PC-3 (cell line): ENCODE results near the gene DDX39A. TPM values are rescaled to one million over a fixed set of nuclear protein-coding genes. Genes with fewer than 3 reads are reported as not detected.
"Not testable (repeated sequence)": the region's sequence is repeated elsewhere in the genome, so short reads cannot be mapped to it uniquely, and the experiment has no call there.

Experiments used
- ATAC-seq: fragments of 200-7000 bp; cut with Tn5 transposase; 2 replicates; pipeline ENCODE4 v1.9.1; 2020; ENCODE audit warnings: mild to moderate bottlenecking, moderate library complexity
- BruUV-seq: library from RNA; stranded (reverse); fragments of 400-500 nt; replicated peaks from 2 replicates; lab custom pipeline; 2021; lab: Mats Ljungman, UMichigan
- CTCF ChIA-PET: fragments of 300-600 bp; sonication (Branson Sonifier 250); formaldehyde crosslinking; loops from one replicate; lab custom pipeline; 2022; ENCODE audit warnings: antibody characterized with exemption; lab: Charles Lee
- POLR2A ChIA-PET: fragments of 300-600 bp; sonication (Branson Sonifier 250); formaldehyde crosslinking; loops from one replicate; lab custom pipeline; 2022; ENCODE audit warnings: antibody characterized with exemption; ENCODE audit not compliant: unreplicated experiment; lab: Charles Lee
- DNase-seq: peaks from one replicate; pipeline ENCODE4 v3.0.0-alpha.2; 2015
- H2AFZ ChIP-seq: fragments of 300-600 bp; sonication (generic); 2 replicates; pipeline ENCODE4 v1.6.0; 2016; ENCODE audit warnings: antibody characterized with exemption, low read length
- H3F3A ChIP-seq: fragments of 300-600 bp; sonication (generic); one replicate; pipeline ENCODE4 v1.6.0; 2017; ENCODE audit warnings: antibody characterized with exemption, low read length, control low read depth, mild to moderate bottlenecking; ENCODE audit not compliant: unreplicated experiment
- H3K27ac ChIP-seq: fragments of 300-600 bp; sonication (generic); 2 replicates; pipeline ENCODE4 v1.5.1; 2016; ENCODE audit warnings: mild to moderate bottlenecking, low read length
- H3K27me3 ChIP-seq: fragments of 300-600 bp; sonication (generic); 2 replicates; pipeline ENCODE4 v1.6.1; 2016; ENCODE audit warnings: low read length, mixed read lengths
- H3K36me3 ChIP-seq: fragments of 300-600 bp; sonication (generic); 2 replicates; pipeline ENCODE4 v1.6.1; 2016; ENCODE audit warnings: low read depth, mixed run types, low read length, mixed read lengths
- H3K4me1 ChIP-seq: fragments of 300-600 bp; sonication (generic); 2 replicates; pipeline ENCODE4 v1.5.1; 2016; ENCODE audit warnings: low read length; ENCODE audit not compliant: insufficient read depth
- H3K4me2 ChIP-seq: fragments of 300-600 bp; sonication (generic); 2 replicates; pipeline ENCODE4 v1.6.0; 2016; ENCODE audit warnings: low read length
- H3K4me3 ChIP-seq: fragments of 300-600 bp; sonication (generic); 2 replicates; pipeline ENCODE4 v1.5.1; 2016; ENCODE audit warnings: mild to moderate bottlenecking, low read length, mixed read lengths
- H3K79me2 ChIP-seq: fragments of 300-600 bp; sonication (generic); 2 replicates; pipeline ENCODE4 v1.6.1; 2017; ENCODE audit warnings: low read length, mixed read lengths
- H3K9ac ChIP-seq: fragments of 300-600 bp; sonication (generic); 2 replicates; pipeline ENCODE4 v1.6.0; 2016; ENCODE audit warnings: mild to moderate bottlenecking, low read length
- H3K9me2 ChIP-seq: fragments of 300-600 bp; sonication (generic); replicated peaks from 2 replicates; pipeline ENCODE4 v1.6.1; 2016; ENCODE audit warnings: mixed run types, low read length, mixed read lengths
- H3K9me3 ChIP-seq: fragments of 300-600 bp; sonication (generic); 2 replicates; pipeline ENCODE4 v1.6.1; 2016; ENCODE audit warnings: low read length, mixed read lengths
- H4K20me1 ChIP-seq: fragments of 300-600 bp; sonication (generic); 2 replicates; pipeline ENCODE4 v1.6.1; 2016; ENCODE audit warnings: low read length, mixed read lengths
- CTCF ChIP-seq: fragments of 300-600 bp; sonication (generic); conservative IDR thresholded peaks from 2 replicates; pipeline ENCODE4 v1.5.1; 2017; ENCODE audit warnings: antibody characterized with exemption, low read depth, mild to moderate bottlenecking, low read length
- EZH2 ChIP-seq: fragments of 300-600 bp; sonication (generic); IDR thresholded peaks from one replicate; pipeline ENCODE4 v1.6.1; 2017; ENCODE audit warnings: antibody characterized with exemption, mild to moderate bottlenecking, low read length; ENCODE audit not compliant: unreplicated experiment
- EZH2phosphoT487 ChIP-seq: fragments of 300-600 bp; sonication (generic); IDR thresholded peaks from 2 replicates; pipeline ENCODE4 v1.6.1; 2018; ENCODE audit warnings: mild to moderate bottlenecking, antibody characterized with exemption, low read length, borderline replicate concordance
- intact Hi-C: fragments of 100-400 bp; cut with micrococcal nuclease; formaldehyde crosslinking; loops from 2 replicates; pipeline ENCODE4 v1.9.0; 2023
- total RNA-seq: library from RNA; depleted of rRNA; stranded (reverse); fragments of >200 nt; gene quantifications from 2 replicates; pipeline ENCODE4 v1.2.3, GENCODE V29; 2014

DDX39A gene
- total RNA-seq, 1 experiment from 2014 or later: 311 TPM

GRCh38 chr19:14459703-14460102 lies 40.6 kb upstream of the DDX39A start:
- H4K20me1 ChIP-seq: no peaks in the 10 kb centered on the region
- H3K4me2 ChIP-seq: no peak overlapping the region
- DNase-seq: no peak
- H2AFZ ChIP-seq: no peak overlapping the region
- no peaks in the 10 kb centered on the region for H3K79me2 ChIP-seq
- no peaks in the 10 kb centered on the region for H3K9me2 ChIP-seq
- H3K4me3 ChIP-seq: no peak overlapping the region
- ATAC-seq: no peak
- no peaks in the 10 kb centered on the region for H3K4me1 ChIP-seq
- no peak for TF ChIP-seq EZH2phosphoT487
- no peak for TF ChIP-seq EZH2
- no peak for TF ChIP-seq CTCF
- H3K27me3 ChIP-seq: no peaks in the 10 kb centered on the region
- no peaks in the 10 kb centered on the region for H3K9me3 ChIP-seq
- H3K9ac ChIP-seq: no peak overlapping the region
- H3K27ac ChIP-seq: no peak overlapping the region
- no peaks in the 10 kb centered on the region for H3F3A ChIP-seq
- intact Hi-C loops: no loop called here
- H3K36me3 ChIP-seq: peaks cover 31% of the 10 kb centered on the region
- BruUV-seq: no TSS peak
- POLR2A ChIA-PET: no interaction called here
- CTCF ChIA-PET: no interaction called here

GRCh38 chr19:14452303-14452702 lies 33.2 kb upstream of the DDX39A start:
- H3K27ac ChIP-seq, intact Hi-C loops, H3K27me3 ChIP-seq, H3K9me2 ChIP-seq, H3K4me1 ChIP-seq, CTCF ChIA-PET, POLR2A ChIA-PET, H3F3A ChIP-seq, H4K20me1 ChIP-seq, H3K4me2 ChIP-seq, H2AFZ ChIP-seq, BruUV-seq, H3K4me3 ChIP-seq, H3K79me2 ChIP-seq, ATAC-seq, H3K9ac ChIP-seq, DNase-seq, H3K9me3 ChIP-seq: not testable (repeated sequence)
- peaks cover 45% of the 10 kb centered on the region for H3K36me3 ChIP-seq

GRCh38 chr19:14450876-14451275 lies 31.7 kb upstream of the DDX39A start:
- ChIA-PET CTCF (no interaction called here), POLR2A (no interaction called here)
- intact Hi-C loops: no loop called here
- no peak overlapping the region for H2AFZ ChIP-seq
- H3K79me2 ChIP-seq: no peaks in the 10 kb centered on the region
- TF ChIP-seq CTCF: no peak
- no peak for TF ChIP-seq EZH2phosphoT487
- no peak for TF ChIP-seq EZH2
- H3K9ac ChIP-seq: no peak overlapping the region
- H3K4me3 ChIP-seq: no peak overlapping the region
- H3K4me1 ChIP-seq: no peaks in the 10 kb centered on the region; the same call in 1 of the 2 replicates
- no peaks in the 10 kb centered on the region for H3F3A ChIP-seq
- no peaks in the 10 kb centered on the region for H4K20me1 ChIP-seq
- BruUV-seq: no TSS peak
- no peaks in the 10 kb centered on the region for H3K9me3 ChIP-seq
- DNase-seq: no peak
- no peaks in the 10 kb centered on the region for H3K27me3 ChIP-seq
- H3K4me2 ChIP-seq: no peak overlapping the region
- H3K27ac ChIP-seq: no peak overlapping the region
- peaks cover 53% of the 10 kb centered on the region for H3K36me3 ChIP-seq
- no peaks in the 10 kb centered on the region for H3K9me2 ChIP-seq
- no peak for ATAC-seq
